ENCODE data around the gene PCSK2.

GRCh38 chr20:17327185-17328148, 100.6 kb downstream of the PCSK2 start:
- TF ChIP-seq CTCF (IDR thresholded peaks at IDR 0.05): no peak
- no peak for TF ChIP-seq POLR2A (IDR thresholded peaks at IDR 0.05; ENCODE audit: low read depth)

Measured in esophagus muscularis mucosa (tissue), 3 donors.